ENCODE results near the gene CLINT1.

- TF ChIP-seq EP300 (IDR thresholded peaks at IDR 0.05) (no peak), CTCF (IDR thresholded peaks at IDR 0.05) (no peak)
Measured at GRCh38 chr5:157907479-157907878, 48.5 kb upstream of the CLINT1 start.

All from tibial nerve (tissue), 4 donors.